GM21786 (cell line): ENCODE measurements around the gene UBE2Q2.
"Not testable (repeated sequence)": the region's sequence is repeated elsewhere in the genome, so short reads cannot be mapped to it uniquely, and the experiment has no call there.

Source experiments
- ATAC-seq: cut with Tn5 transposase; IDR thresholded peaks from one replicate; pipeline ENCODE4 v1.9.1; 2021; ENCODE audit not compliant: unreplicated experiment

UBE2Q2 gene

DNA sequence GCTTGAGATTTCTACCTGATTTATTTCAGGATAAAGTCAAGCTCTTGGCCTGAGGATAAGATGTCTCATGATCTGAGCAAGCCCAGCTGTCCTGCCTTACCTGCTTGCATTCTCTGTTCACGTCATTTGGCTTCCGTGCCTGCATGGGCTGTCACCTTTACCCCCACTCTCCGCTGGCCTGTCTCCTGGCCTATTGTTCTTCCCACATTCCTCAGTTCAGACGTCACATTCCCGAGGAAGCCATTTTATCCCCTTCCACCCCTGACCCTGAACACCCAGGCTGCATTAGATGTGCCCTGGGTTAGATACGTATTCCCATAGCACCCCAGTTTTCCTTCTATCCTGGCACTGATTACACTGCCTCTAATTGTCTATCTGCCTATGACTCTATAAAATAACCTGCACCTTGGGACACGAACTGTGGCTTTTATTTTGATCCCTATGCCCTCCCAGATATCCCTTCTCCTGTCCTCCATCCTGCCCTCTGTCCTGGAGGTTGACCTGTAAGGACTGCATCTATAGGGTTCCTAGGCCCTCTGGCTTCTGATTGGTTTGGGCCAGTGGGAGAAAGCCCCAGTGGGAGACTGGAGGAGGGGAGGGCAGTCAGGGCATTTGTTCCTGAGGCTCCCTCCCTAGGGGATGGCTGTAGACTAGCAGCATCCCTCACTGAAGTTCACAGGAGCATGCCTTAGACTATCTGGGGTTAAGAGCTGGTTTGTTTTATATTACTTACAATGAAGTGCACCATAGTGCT lies 19.2 kb upstream of the UBE2Q2 start:
- no peak for ATAC-seq

DNA sequence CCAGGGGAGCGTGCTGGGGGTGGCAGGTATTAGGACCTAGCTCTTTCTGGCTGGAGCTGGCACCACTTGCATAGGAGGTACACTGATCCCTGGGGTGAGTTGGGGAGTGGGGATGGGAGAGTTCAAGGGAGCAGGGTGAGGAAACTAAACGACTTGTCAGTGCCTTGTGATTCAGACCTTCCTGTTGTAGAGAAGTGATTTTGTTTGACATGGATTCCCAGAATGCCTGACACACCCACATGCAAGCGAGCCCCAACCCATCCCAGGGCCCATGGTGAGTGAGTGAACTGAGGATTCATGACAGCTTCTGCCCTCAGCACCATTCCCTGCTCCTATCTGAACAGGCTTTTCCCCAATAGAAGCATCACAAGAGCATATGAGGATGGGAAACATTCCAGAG lies 15.6 kb upstream of the UBE2Q2 start:
- ATAC-seq = no peak

DNA sequence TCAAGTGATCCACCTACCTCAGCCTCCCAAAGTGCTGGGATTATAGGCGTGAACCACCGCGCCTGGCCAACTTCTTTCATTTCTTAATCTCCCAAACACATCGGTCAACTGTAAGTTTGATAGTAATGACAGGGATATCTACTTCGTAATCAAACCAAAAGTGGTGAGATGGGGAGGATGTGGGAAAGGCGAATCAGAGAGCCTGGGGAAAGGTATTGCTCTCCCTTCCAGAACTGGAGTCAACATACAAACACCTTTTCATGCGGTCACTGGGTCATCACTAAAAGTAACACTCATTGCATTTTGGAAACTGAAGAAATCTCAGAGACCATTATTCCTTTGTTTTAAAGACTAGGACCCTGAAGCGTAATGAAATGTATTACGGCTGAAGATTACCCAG lies 14.8 kb upstream of the UBE2Q2 start:
- no peak for ATAC-seq

- ATAC-seq = no peak
These were observed 12.1 kb upstream of the UBE2Q2 start for GRCh38 chr15:75830910-75831805.

GRCh38 chr15:75831806-75832102 lies 11.5 kb upstream of the UBE2Q2 start:
- ATAC-seq = no peak

- no peak for ATAC-seq
These were observed 11.1 kb upstream of the UBE2Q2 start for GRCh38 chr15:75832114-75832513.

DNA sequence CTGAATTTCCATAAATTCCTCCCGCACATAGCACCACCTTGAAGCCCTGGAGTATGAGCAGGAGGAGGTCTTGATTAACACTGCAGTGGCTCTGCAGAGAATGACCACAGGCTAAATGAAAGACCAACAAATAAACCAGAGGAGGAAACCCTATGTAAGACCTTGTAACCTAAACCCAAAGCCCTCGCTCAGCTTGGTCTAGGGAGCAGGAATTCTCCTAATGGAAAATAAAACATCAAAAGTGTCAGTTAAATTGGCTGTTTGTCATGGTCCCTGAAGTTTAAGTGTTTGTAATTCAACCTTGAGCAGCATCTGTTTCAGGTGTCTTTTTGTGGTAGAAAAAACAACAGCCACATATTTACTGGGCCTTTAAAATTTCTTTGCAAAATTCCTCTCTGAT lies 9.2 kb upstream of the UBE2Q2 start:
- no peak for ATAC-seq

DNA sequence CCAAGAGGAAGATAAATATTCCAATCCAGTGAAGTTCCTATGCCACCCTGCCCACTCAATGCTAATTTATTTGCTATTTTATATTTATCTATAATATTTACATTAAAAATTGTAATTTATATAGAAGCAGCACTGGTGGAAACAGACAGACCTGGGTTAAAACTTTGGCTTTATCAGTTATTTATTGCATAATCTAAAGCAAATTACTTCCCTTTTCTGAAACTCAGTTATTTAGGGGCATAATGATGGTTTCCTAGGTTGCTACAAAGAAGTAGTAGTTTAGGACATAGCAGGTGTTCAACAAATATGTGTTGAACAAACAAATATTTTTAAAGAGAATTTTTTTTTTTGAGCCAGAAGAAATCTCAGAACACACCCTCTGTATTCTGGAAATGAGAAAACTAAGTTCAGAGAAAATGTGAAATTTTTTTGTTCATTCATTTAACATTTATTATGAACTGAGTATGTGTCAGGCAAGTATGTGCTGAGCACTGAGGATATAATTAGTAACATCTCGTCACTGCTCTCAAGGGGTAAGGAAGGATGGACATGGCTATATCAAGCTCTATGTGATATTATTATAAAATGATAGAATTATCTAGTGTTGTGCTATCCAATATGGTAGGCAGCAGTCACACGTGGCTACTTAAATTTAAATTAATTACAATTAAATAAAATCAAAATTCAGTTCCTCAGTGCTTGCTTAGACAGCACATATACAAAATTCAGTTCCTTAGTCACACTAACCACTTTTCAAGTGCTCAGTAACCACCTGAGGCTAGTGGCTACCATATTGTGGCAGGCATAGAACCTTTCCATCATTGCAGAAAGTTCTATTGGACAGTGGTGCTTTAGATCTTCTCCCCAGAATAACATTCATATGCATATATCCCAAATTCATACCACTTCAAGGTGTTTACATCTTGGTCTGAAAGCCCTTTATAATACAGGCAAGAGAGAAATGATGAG lies 7.0 kb upstream of the UBE2Q2 start:
- no peak for ATAC-seq

GRCh38 chr15:75836959-75837334 lies 6.3 kb upstream of the UBE2Q2 start:
- no peak for ATAC-seq

- ATAC-seq = no peak
These were observed 2.6 kb upstream of the UBE2Q2 start for GRCh38 chr15:75840659-75841058.

- no peak for ATAC-seq
These were observed 1.6 kb upstream of the UBE2Q2 start for GRCh38 chr15:75841626-75842025.

DNA sequence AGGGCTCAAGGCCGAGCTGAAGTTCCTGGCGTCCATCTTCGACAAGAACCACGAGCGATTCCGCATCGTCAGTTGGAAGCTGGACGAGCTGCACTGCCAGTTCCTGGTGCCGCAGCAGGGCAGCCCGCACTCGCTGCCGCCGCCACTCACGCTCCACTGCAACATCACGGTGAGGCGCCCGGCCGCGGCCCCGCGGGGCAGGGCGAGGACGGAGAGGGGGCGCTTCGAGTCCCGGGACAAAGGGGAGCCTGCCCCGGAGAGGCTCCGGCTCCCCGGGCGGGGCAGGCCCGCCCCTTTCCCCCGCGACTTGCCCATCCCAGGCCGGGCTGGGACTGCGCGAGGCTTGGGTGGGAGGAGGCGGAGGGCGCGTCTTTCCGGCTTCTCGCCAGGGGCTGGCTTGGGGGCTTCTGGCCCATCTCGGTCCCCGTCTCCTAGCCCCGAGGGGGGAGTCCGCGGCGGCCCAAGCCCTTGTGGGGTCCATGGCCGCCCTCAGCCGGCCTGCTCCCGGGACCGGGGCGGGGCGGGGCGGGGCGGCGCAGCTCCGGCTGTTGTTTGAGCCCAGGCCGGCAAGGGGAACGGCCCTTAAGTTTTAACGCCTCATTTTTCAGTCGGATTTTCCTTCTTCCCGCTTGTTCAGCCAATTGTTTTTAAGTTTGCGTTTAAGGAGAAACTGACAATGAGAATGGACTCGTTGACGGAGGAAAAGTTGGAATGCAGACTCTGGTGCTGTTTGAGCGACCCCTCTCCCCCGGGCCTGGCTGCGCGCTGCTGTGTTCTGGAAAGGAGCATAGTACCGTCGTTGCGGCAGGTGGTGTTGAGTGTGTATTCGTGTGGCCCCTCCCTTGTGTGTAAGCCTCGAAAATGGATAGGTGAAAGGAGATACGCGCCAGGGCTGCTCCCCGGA lies 683 bp downstream of the UBE2Q2 start:
- ATAC-seq = peak; percentile 45

DNA sequence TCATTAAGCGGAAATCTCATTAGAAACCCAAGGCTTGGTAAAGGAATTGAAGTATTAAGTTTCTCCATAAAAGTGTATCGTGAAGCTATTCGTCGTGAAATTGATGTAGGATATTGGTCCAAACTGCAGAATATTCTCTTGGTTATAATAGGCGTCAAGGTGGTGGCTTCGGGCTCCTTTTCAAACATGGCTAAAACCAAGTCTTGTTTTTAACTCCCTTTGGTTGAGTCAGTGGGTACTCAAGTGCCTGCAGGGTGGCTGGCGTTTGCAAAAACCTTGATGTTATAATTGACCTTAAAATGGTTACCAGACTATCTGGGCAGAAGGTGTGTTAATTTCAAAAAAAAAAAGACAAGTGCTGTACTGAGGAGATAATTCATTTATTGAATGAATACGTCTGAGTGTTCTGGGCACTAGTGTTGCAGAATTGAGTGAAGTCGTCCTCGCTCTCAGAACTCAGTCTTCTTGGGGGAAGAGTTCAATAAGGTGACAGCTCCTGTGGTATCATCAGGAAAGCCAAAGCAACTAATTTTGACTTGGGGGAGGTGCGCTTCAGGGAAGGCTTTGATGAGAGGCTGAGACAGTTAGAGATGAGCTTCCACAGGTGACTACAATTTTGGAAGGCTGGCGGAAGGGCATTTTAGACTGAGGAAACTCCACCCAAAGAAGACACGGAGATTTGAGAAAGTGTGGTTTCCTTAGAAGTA lies 1.5 kb downstream of the UBE2Q2 start:
- ATAC-seq = no peak

DNA sequence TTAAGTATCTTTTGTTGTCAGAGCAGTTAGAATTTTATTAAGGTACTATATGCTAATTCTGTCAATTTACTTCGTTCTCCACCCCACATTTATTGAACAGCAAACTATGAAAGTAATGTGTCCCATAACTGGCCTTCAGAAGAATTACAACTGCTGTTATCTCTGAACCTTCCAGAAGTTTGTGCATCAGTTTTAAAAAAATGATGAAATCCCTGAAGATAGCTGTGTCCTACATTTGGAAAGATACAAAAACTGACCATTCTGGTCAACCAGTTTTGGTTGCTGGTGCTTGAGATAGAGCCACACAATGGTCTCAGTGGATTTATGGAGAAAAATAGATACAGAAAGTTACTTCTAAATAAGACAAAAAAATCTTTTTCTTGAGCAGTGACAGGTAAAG lies 5.9 kb downstream of the UBE2Q2 start:
- no peak for ATAC-seq

DNA sequence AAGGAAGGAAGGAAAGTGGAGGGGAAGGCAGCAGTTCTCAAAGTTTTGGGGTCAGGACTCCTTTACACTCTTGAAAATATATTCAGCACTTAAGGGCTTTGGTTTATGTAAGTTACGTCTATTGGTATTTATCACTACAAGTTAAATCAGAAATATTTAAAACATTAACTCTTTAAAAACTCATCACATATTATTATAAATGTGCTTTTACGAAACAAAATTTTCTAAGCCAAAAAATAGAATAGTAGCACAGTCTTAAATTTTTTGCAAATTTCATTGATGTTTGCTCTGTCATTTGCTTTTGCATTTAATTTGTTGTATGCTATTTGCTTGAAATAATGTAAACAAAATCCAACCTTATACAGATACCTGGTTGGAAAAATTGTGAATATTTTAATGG lies 7.5 kb downstream of the UBE2Q2 start:
- no peak for ATAC-seq

GRCh38 chr15:75851566-75851965 lies 8.3 kb downstream of the UBE2Q2 start:
- not testable (repeated sequence) for ATAC-seq

GRCh38 chr15:75857886-75858285 lies 14.6 kb downstream of the UBE2Q2 start:
- no peak for ATAC-seq

- no peak for ATAC-seq
These were observed 18.6 kb downstream of the UBE2Q2 start for GRCh38 chr15:75861750-75862402.

DNA sequence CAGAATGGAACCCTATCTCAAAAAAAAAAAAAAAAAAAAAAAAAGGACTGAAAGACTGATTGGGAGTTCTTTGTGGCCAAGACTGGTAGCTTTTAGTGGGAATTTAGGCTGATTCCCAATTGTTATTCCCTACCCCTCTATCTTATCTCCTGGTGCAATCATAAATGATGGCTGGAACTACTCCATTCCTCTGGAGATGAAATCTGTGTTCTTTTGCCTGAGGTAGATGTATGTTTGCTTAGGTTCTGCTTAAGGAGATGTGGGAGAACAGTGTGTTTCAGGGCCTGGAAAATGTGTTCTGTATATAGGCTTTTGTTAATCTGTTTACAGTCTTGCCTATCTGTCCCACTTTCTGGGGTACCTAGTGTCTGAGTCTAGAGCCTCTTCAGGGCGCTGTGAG lies 19.5 kb downstream of the UBE2Q2 start:
- no peak for ATAC-seq
